ENCODE results near the gene MSI2. TPM values are rescaled to one million over a fixed set of nuclear protein-coding genes. Genes with fewer than 3 reads are reported as not detected.

The MSI2 gene
- total RNA-seq, 1 donor: 12.6 TPM

- DNase-seq (ENCODE audit: low read depth): no peak
- no peak overlapping the region for H3K4me3 ChIP-seq (ENCODE audit: low read depth, low read length)
- no peak for TF ChIP-seq CTCF (IDR thresholded peaks at IDR 0.05; ENCODE audit: insufficient read depth, low read length)
These were observed 186.1 kb downstream of the MSI2 start for GRCh38 chr17:57442401-57442823.

GRCh38 chr17:57442914-57443571 is 186.7 kb downstream of the MSI2 start:
- no peak for TF ChIP-seq CTCF (IDR thresholded peaks at IDR 0.05; ENCODE audit: insufficient read depth, low read length)
- H3K4me3 ChIP-seq (ENCODE audit: low read depth, low read length): no peak overlapping the region
- no peak for DNase-seq (ENCODE audit: low read depth)

GRCh38 chr17:57443781-57444180 is 187.5 kb downstream of the MSI2 start:
- no peak for DNase-seq (ENCODE audit: low read depth)
- no peak overlapping the region for H3K4me3 ChIP-seq (ENCODE audit: low read depth, low read length)
- TF ChIP-seq CTCF (IDR thresholded peaks at IDR 0.05; ENCODE audit: insufficient read depth, low read length): no peak

GRCh38 chr17:57444682-57445450 is 188.5 kb downstream of the MSI2 start:
- no peak for DNase-seq (ENCODE audit: low read depth)

GRCh38 chr17:57445772-57446472 is 189.6 kb downstream of the MSI2 start:
- TF ChIP-seq CTCF (IDR thresholded peaks at IDR 0.05; ENCODE audit: insufficient read depth, low read length): no peak
- H3K4me3 ChIP-seq (ENCODE audit: low read depth, low read length): no peak overlapping the region
- DNase-seq (ENCODE audit: low read depth): no peak

More at GRCh38 chr17:57444682-57445450, 188.5 kb downstream of the MSI2 start:
- TF ChIP-seq CTCF (IDR thresholded peaks at IDR 0.05; ENCODE audit: insufficient read depth, low read length): no peak
- H3K4me3 ChIP-seq (ENCODE audit: low read depth, low read length): no peak overlapping the region

- DNase-seq (ENCODE audit: low read depth): no peak
- no peak for TF ChIP-seq CTCF (IDR thresholded peaks at IDR 0.05; ENCODE audit: insufficient read depth, low read length)
- H3K4me3 ChIP-seq (ENCODE audit: low read depth, low read length): no peak overlapping the region
These were observed 191.2 kb downstream of the MSI2 start for GRCh38 chr17:57447357-57447989.

Data from fibroblast of the aortic adventitia (primary cell).